ENCODE results near the gene ARHGEF28. TPM values are rescaled to one million over a fixed set of nuclear protein-coding genes. Genes with fewer than 3 reads are reported as not detected.

The ARHGEF28 gene, protein sequence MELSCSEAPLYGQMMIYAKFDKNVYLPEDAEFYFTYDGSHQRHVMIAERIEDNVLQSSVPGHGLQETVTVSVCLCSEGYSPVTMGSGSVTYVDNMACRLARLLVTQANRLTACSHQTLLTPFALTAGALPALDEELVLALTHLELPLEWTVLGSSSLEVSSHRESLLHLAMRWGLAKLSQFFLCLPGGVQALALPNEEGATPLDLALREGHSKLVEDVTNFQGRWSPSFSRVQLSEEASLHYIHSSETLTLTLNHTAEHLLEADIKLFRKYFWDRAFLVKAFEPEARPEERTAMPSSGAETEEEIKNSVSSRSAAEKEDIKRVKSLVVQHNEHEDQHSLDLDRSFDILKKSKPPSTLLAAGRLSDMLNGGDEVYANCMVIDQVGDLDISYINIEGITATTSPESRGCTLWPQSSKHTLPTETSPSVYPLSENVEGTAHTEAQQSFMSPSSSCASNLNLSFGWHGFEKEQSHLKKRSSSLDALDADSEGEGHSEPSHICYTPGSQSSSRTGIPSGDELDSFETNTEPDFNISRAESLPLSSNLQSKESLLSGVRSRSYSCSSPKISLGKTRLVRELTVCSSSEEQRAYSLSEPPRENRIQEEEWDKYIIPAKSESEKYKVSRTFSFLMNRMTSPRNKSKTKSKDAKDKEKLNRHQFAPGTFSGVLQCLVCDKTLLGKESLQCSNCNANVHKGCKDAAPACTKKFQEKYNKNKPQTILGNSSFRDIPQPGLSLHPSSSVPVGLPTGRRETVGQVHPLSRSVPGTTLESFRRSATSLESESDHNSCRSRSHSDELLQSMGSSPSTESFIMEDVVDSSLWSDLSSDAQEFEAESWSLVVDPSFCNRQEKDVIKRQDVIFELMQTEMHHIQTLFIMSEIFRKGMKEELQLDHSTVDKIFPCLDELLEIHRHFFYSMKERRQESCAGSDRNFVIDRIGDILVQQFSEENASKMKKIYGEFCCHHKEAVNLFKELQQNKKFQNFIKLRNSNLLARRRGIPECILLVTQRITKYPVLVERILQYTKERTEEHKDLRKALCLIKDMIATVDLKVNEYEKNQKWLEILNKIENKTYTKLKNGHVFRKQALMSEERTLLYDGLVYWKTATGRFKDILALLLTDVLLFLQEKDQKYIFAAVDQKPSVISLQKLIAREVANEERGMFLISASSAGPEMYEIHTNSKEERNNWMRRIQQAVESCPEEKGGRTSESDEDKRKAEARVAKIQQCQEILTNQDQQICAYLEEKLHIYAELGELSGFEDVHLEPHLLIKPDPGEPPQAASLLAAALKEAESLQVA (N-terminal part only)
- 6.1 TPM for total RNA-seq

DNA sequence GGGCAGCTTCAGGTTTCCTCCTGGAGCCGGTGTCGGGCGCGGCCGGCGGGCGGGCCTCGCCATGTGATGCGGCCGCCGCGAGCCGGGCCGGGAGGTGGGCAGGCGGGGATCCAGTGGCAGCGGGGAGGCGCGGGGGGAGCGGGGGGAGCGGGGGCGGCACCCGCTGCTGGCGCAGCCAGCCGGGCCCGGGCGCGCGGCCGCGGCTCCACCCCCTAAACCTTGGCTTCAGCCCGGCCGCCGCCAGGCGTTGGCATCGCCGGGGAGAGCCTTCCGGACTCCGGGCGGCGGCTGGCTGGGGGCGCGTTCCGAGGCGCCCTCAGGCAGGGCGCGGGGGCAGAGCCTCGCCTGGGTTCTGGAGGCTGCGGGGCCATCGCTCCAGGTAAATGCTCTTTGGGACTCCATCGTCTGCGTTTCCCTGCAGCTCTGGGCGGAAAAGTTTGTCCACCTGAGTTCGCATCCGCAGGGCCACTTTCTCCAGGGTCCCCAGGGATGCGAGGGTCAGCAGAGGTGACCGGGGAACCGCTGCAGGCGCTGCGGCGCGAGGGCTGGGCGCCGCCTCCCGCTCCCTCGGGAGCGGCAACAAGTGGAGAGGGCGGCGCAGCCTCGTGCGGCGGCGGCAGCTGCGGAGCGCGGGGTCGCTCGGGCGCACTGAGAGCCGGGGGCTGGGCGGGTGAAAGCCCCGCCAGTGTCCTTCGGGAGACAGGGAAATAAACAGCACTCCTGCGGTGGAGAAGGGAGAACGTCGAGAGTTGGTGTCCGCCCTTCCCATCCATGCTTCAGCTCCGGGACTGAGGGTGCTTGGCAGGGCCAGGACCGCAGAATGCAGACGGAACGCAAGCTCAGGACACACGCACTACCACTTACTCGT is at the start of gene ARHGEF28:
Gene ARHGEF28, plus strand, starts transcription at position 253 of the 868 bp plus-strand sequence. CDS start 58,656 bp downstream, outside the sequence.
- FAIRE-seq (no peak), DNase-seq (ENCODE audit: low spot score in 2 of 2) (peak; percentile 77 to 80)

DNA sequence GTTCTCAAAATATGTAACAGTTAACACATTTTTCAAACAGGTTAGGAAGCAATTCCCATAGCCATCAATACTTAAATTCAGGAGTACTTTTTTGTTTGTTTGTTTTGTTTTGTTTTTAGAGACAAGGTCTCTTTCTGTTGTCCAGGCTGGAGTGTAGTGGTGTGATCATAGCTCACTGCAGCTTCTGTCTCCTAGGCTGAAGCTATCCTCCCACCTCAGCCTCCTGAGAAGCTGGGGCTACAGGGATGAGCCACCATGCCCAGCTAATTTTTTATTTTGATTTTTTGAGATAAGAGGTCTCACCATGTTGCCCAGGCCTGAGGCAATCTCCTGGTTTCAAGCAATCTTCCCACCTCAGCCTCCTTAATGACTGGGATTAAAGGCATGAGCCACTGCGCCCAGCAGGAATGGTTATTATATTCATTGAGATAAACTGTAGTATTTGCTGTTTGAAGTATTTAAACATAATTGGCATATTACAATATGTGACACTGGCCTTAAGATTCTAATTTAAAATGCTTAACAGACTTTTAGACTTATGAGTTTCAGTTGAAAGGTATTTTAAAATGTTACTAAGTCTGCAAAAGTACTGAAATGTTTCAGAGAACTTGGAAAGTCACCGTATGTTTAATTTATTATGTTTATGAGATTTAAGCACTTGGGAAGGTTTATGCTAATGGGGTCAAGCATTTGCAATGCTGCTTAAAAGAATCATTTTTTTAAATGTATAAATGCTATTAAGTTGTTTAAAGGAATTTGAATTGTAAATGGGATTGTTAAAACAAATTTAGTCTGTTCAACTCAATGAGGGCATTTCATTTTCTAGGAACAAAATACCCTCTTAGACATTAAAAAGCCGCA is 43.5 kb upstream of the ARHGEF28 start:
- DNase-seq (ENCODE audit: low spot score in 2 of 2) (no peak), FAIRE-seq (no peak)

DNA sequence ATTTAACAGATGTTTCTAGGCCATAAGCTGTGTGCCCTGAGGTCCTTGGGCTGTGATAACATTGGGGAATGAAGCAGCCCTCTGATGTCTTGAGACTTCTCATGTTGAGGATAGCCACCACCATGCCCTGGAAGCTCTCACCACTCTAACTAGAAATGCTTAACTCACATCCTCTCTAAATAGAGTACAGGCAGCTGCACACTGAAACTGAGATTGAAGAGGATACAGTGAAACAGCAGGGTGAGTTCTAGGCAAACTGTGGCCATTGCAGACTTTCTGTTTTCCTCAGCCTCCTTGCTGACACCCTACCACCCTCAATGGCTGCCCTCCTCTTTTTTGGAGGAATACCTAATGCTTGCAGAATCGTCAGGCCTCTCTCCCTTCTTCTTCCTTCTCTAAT is 38.1 kb upstream of the ARHGEF28 start:
- FAIRE-seq (no peak), DNase-seq (ENCODE audit: low spot score in 2 of 2) (no peak)

DNA sequence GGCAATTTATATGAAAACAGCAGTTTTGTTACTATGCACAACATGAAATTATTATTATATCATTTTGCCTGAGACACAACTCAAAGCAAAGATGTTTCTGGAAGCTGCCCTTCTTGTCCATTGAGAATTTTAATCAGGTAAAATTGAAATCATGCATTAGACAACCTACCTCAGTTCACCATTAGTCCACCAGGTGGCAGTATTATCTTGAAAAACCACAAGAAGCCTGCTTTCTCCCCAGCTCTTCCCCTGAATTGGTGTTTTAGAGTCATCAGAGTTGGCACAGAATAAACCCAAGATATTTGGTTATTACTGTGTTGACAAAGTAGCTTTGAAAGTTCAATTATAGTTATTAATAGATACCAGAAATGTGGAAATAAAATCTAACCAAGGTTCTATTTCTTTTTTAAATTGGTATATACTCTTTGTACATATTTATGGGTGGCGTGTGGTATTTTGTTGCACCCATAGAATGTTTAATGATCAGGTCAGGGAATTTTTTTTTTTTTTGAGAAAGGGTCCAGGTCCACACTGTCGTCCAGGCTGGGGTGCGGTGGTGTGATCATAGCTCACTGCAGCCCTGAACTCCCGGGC is 34.8 kb upstream of the ARHGEF28 start:
- DNase-seq (ENCODE audit: low spot score in 2 of 2) (peak; percentile 13 to 31), FAIRE-seq (peak; percentile 66)

DNA sequence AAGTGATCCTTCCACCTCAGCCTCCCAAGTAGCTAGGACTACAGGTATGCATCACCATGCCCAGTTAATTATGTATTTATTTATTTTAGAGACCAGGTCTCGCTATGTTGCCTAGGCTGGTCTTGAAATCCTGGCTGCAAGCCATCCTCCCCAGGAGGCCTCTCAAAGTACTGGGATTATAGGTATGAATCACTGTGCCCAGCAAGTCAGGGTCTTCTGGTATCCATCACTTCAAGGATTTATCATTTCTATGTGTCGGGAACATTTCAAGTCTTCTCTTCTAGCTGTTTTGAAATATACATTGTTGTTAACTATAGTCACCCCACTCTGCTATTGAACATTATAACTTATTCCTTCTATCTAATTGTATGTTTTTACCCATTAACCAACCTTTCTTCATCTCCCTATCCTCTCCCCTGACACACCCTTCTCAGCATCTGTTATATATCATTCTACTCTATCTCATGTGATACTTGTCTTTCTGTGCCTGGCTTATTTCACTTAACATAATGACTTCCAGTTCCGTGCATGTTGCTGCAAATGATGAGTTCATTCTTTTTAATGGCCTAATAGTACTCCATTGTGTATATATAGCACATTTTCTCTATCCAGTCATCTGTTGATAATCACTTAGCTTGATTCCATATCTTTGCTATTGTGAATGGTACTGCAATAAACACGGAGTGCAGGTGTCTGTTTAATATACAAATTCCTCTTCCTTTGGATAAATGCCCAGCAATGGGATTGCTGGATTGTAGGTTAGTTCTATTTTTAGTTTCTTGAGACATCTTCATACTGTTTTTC is 34.1 kb upstream of the ARHGEF28 start:
- DNase-seq (ENCODE audit: low spot score in 2 of 2) (no peak), FAIRE-seq (no peak)

DNA sequence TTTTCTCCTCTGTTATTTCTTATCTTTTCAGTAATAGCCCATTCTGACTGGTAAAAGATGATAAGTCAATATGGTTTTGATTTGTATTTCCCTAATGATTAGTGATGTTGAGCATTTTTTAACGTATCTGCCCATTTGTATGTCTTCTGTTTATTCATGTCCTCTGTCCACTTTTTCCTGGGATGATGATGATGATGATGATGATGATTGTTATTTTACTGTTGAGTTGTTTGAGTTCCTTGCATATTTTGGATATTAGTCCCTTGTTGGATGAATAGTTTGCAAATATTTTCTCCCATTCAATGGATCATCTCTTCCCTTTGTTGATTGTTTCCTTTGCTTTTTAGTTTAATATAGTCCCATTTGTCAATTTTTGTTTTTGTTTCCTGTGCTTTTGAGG is 33.4 kb upstream of the ARHGEF28 start:
- DNase-seq (ENCODE audit: low spot score in 2 of 2) (no peak), FAIRE-seq (no peak)

DNA sequence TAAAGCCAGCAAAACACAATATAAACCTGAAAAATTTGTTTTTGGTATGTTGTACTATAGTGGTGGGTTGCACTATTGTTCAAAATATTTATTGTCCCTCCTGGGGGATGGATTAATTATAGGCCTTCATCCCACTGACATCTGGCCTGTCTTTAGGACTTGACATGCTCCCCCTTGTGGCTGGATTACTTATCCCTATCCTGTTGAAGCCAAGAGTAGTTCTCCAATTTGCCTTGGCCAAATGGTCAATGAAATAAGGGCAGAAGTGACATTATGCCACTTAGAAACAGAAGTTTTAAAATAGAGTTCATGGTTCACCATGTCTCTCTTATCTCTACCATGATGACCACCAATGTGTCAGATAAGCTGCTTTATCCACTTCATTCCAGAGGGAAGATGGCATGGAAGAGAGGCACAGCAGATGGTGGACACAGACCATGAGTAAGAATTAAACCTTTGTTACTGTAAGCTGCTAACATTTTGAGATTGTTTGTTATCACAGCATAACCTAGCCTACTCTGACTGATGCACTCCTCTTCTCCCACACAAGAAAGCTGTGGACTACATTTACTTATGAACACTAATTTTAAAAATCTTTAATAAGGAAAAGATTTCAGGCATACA is 29.2 kb upstream of the ARHGEF28 start:
- DNase-seq (ENCODE audit: low spot score in 2 of 2) (no peak), FAIRE-seq (no peak)

DNA sequence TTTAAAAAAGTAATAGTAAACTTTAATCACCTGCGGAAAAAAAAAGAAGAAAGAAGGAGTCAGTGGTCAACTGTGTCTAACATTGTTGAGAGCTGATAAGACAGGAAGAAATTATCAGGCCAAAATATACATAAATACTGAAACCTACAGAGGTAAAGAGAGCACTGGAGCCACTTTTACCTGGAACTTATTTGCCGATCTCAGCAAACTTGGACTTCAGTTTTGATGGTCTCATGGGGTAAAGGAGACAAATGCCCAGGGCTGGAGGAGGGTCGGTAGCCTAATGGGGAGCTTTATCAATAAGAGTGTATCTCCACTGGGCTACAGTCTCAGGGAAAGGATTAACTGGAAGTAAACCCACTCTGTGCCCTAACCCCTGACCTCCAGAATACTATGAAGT is 26.6 kb upstream of the ARHGEF28 start:
- DNase-seq (ENCODE audit: low spot score in 2 of 2) (no peak), FAIRE-seq (no peak)

DNA sequence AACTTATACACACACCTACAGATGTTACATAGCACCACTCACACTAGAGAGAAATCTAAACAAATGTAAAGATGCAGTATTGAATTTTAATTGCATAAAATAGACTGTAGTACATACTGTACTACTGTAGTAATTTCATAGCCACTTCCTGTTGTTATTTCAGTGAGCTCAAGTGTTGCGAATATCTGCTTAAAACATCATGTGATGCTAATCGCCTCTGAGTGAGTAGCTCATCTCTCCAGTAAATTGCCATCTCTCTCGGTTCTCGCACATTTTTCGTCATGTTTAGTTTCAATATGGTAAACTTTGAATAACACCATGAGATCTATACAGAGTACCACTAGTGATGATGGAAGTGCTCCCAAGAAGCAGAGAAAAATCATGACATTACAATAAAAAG is 22.0 kb upstream of the ARHGEF28 start:
- DNase-seq (ENCODE audit: low spot score in 2 of 2) = no peak
- FAIRE-seq = no peak

DNA sequence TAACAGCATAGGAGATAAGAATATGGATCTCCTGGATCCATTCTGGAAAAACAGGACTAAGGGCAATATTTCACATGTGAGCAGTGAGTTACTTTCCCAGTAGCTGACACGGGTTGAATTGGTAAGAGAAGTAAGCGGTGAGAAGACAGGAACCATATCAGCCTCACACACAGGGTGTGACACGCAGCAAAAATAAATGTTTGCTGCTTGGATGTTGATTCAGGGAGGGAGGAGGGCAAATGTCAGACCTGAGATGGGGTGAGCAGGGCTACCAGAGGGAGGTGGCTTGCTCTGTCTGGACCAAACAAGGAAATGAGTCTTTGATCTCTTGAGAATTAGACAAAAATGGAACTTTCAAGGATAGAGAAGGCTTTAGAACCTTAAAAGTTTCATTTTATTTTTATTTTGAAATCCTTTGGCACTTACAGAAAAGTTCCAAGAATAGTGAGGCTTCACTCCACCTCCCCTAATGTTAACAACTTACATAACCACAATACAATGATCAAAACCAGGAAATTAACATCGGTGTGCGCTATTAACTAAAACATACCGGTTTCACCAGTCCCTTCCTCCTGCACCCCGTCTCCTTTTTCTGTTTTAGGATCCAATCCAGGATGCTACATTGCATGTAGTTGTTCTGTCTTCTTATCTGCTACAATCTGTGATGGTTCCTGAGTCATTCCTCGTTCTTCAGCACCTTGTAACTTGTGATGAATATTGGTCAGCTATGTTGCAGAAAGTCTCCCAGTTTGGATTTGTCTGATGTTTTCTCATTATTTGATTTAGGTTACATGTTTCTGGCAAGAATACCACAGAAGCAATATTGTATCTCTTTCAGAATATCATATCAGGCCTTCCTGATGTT is 20.5 kb upstream of the ARHGEF28 start:
- no peak for DNase-seq (ENCODE audit: low spot score in 2 of 2)
- no peak for FAIRE-seq

DNA sequence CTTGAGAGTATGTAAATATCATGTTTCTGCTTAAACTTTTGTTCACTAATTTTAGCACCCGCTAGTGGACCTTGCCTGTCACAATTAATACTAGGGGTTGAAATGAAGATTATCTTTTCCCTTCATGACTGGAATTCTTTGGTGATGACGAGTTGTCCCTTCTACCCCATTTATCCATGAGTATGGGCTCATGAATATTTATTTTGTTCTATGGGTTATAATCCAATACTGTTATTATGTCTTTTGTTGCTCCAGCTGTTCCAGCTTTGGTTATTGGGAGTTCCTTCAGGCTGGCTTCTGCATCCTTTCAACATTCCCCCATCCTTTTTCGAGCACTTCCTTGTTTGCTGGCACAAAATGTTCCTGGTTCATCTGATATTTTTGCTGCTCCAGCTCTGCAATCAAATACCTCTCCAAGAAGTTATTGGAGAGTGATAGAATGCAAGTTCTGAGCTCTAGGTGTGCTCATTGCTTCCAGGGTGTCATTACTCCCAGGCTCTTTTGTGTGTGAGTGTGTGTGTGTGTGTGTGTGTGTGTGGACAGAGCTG is 19.7 kb upstream of the ARHGEF28 start:
- DNase-seq (ENCODE audit: low spot score in 2 of 2) = no peak
- no peak for FAIRE-seq

DNA sequence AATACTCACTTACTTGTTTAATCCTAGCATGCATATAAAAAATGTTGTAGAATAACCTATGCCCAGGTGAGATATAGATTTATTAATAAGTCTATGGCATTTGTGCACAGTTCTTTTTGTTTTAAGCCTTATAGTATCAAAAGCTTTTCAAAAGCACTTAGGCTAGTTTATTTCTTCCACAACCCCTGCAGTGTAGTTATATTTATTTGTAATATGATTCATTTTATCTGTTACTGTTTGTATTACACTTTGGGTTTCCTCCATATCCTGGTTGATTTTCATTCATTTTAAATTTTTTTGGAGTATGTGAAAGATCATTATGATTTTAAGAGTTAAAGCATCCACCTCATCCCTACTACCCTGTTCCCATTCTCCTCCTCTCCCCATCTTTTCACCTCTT is 18.8 kb upstream of the ARHGEF28 start:
- DNase-seq (ENCODE audit: low spot score in 2 of 2) = no peak
- no peak for FAIRE-seq

DNA sequence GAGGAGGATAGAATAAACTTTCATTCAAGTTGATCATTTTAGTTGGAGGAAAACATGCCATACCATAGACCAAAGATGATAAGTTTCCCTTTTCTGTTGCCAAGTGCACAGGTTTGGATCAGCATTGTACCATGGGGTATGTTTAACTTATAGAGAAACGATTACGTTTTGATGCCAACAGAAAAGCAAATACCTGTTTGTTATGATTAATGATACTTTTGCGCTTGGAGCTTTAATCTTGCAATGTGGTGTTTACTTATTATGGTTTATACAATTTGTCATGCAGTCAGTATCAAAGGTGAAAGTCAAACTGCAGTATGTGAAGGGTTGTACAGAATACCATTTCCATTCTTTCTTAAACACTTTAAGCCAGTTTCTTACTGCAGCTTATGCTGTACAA is 13.2 kb upstream of the ARHGEF28 start:
- DNase-seq (ENCODE audit: low spot score in 2 of 2) (no peak), FAIRE-seq (no peak)

DNA sequence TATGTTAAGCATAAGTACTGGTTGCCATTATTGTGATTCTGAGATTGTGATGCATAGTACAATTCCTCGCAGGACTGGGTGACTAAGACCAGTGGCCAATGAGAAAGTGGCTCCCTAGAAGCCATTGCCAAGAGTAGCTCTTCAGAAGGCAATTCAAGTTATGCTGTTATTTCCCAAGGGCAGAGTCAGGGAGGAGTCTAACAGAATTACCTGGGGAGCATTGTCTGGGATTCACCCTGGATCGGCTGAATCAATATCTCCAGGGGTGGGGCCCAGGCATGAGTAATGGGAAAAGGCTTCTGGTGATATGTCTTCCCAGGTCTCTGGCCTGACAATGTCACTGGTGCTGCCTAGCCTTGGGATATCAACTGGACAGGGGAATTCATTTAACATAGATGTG is 10.9 kb upstream of the ARHGEF28 start:
- DNase-seq (ENCODE audit: low spot score in 2 of 2) (no peak), FAIRE-seq (no peak)

DNA sequence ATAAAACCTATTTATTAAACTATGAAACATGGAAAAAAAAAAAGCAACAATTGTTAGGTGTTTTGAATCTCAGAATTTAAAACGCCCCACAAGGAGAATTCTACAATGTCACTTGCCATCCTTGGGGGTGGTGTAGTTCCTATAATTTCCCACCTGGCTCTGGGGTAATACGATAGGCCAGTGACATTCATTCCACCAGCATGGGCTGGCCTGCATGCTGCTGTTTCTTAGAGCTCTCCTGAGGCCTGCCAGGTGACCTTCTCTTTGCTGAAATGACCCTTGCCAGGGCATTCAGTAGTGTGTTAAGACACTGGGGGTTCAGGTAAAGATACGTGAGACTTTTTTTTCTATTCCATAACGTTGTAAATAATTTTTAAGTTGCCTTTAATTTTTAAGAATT is 10.0 kb upstream of the ARHGEF28 start:
- no peak for DNase-seq (ENCODE audit: low spot score in 2 of 2)
- FAIRE-seq = no peak

All from frontal cortex (tissue), 4 donors.